Measurements from ENCODE around the gene PPP1R3G. TPM values are rescaled to one million over a fixed set of nuclear protein-coding genes. Genes with fewer than 3 reads are reported as not detected.
A peak's percentile ranks its signal among the peaks of the same experiment; 100 is the strongest.

PPP1R3G gene
- total and polyA plus RNA-seq, 2 of the 13 experiments (the other 11 are each of a cell fraction or from before 2014, with no cell fraction given): 1.2 to 1.3 TPM

- TF ChIP-seq ZBTB38 (CRISPR knock-in tag; IDR thresholded peaks at IDR 0.05): 0 out of 2 replicates have a peak, but pooled peaks have one; percentile 25
- no peak for TF ChIP-seq MED13 (CRISPR knock-in tag; IDR thresholded peaks at IDR 0.05)
- TF ChIP-seq BRF2 (CRISPR knock-in tag; IDR thresholded peaks at IDR 0.05): no peak
- TF ChIP-seq RAD21 (CRISPR knock-in tag; IDR thresholded peaks at IDR 0.05): no peak
- TF ChIP-seq NKX3-1 (CRISPR knock-in tag; IDR thresholded peaks at IDR 0.05): no peak
- TF ChIP-seq NFAT5 (CRISPR knock-in tag; IDR thresholded peaks at IDR 0.05): no peak
- TF ChIP-seq DPF2 (CRISPR knock-in tag; IDR thresholded peaks at IDR 0.05; ENCODE audit: borderline replicate concordance, low read depth): 0 out of 2 replicates have a peak, but pooled peaks have one; percentile 50
- TF ChIP-seq PREB (CRISPR knock-in tag; IDR thresholded peaks at IDR 0.05): no peak
- TF ChIP-seq MAFK (conservative IDR thresholded peaks at IDR 0.05 in 1 of 2, IDR thresholded peaks at IDR 0.05 in 1 of 2; ENCODE audit: low read length in 2 of 2): no peak
- peak; percentile 68; the same call in 1 of the 2 replicates for TF ChIP-seq ZFP91 (CRISPR knock-in tag; IDR thresholded peaks at IDR 0.05; ENCODE audit: borderline replicate concordance)
- no peak for TF ChIP-seq ZNF251 (CRISPR knock-in tag; IDR thresholded peaks at IDR 0.05)
- peak; percentile 30; the same call in 1 of the 2 replicates for TF ChIP-seq TFAP4 (IDR thresholded peaks at IDR 0.05; ENCODE audit: borderline replicate concordance, low read depth)
- TF ChIP-seq ZNF816 (CRISPR knock-in tag; IDR thresholded peaks at IDR 0.05; ENCODE audit: borderline replicate concordance): no peak
- no peak for TF ChIP-seq ZNF354B (CRISPR knock-in tag; IDR thresholded peaks at IDR 0.05)
- TF ChIP-seq KDM4B (CRISPR knock-in tag; IDR thresholded peaks at IDR 0.05): no peak
- TF ChIP-seq MLX (CRISPR knock-in tag; IDR thresholded peaks at IDR 0.05): no peak
- no peak for TF ChIP-seq ZNF333 (CRISPR knock-in tag; IDR thresholded peaks at IDR 0.05; ENCODE audit: borderline replicate concordance)
- no peak for TF ChIP-seq HMGA1 (CRISPR knock-in tag; conservative IDR thresholded peaks at IDR 0.05)
Observed at GRCh38 chr6:5125152-5126006, 40.2 kb downstream of the PPP1R3G start (continued).
